ENCODE measurements around the gene INSIG2. TPM values are rescaled to one million over a fixed set of nuclear protein-coding genes. Genes with fewer than 3 reads are reported as not detected.

The INSIG2 gene
- total and polyA plus RNA-seq, 2 of the 4 experiments (the other 2 are of a cell fraction) = 9.1 to 11.7 TPM

GRCh38 chr2:118128826-118129225, 40.6 kb downstream of the INSIG2 start:
- intact Hi-C loops (cut with micrococcal nuclease) = no loop called here
- Histone ChIP-seq H4K5ac (ENCODE audit: low read depth, low read length) (no peak overlapping the region), H4K91ac (ENCODE audit: insufficient read depth, low read depth, low read length) (no peak overlapping the region), H3K14ac (replicated peaks; ENCODE audit: low read depth, low read length) (no peak overlapping the region), H3K9me3 (ENCODE audit: control insufficient read depth, insufficient read depth, low read length) (no peaks in the 10 kb centered on the region), H2BK15ac (ENCODE audit: low read depth, low read length) (no peak overlapping the region), H3K9me1 (ENCODE audit: insufficient read depth, low read length) (no peaks in the 10 kb centered on the region), H4K8ac (ENCODE audit: low read depth in 2 of 2, low read length in 2 of 2) (no peak overlapping the region), H3K4me1 (ENCODE audit: control insufficient read depth, insufficient read depth, low read length) (no peaks in the 10 kb centered on the region), H3K4me2 (ENCODE audit: low read depth, low read length) (no peak overlapping the region), H2BK5ac (ENCODE audit: low read depth, low read length, poor library complexity, severe bottlenecking) (no peak overlapping the region), H2BK120ac (ENCODE audit: low read depth, low read length) (no peak overlapping the region), H3K9ac (ENCODE audit: low read depth, low read length) (no peak overlapping the region), H2BK20ac (ENCODE audit: low read depth, low read length) (no peak overlapping the region), H3K79me1 (ENCODE audit: low read depth in 1 of 2, low read length in 2 of 2) (no peaks in the 10 kb centered on the region), H3K27me3 (ENCODE audit: control insufficient read depth, insufficient read depth, low read length) (peaks cover 2% of the 10 kb centered on the region; the same call in 1 of the 2 replicates), H3K4ac (ENCODE audit: low read depth, low read length) (no peak overlapping the region), H2AK9ac (replicated peaks; ENCODE audit: low read depth, low read length, poor library complexity) (no peak overlapping the region), H2AFZ (replicated peaks; ENCODE audit: low read length, poor library complexity) (no peak overlapping the region), H3K23ac (ENCODE audit: low read depth, low read length) (no peak overlapping the region), H3K4me3 (ENCODE audit: insufficient read depth, low read depth, low read length) (no peak overlapping the region), H3K56ac (ENCODE audit: extremely low read depth, insufficient read depth, low read length) (no peak overlapping the region), H2AK5ac (ENCODE audit: low read depth, low read length) (no peak overlapping the region), H3K27ac (ENCODE audit: insufficient read depth, low read length) (no peak overlapping the region), H4K20me1 (ENCODE audit: insufficient read depth, low read length) (no peaks in the 10 kb centered on the region), H3K18ac (ENCODE audit: low read depth, low read length) (no peak overlapping the region), H3K36me3 (ENCODE audit: control insufficient read depth, insufficient read depth, low read length) (no peaks in the 10 kb centered on the region)
- DNase-seq = no peak
- CTCF ChIA-PET = no interaction called here
- dilution Hi-C loops (cut with HindIII; ENCODE audit: low sequenced_read_pairs, unreplicated experiment) = no loop called here
- in situ Hi-C loops (cut with MboI; ENCODE audit: low sequenced_read_pairs) = no loop called here
- 45% methylated on average over 3 of the region's 3 CpGs; no CpG with 5 or more reads in 1 of the 2 experiments for WGBS, 2 experiments (ENCODE audit: extremely low coverage in 2 of 2, insufficient read length in 1 of 2)
- POLR2A ChIA-PET (ENCODE audit: unreplicated experiment) = no interaction called here
- no TSS peak for BruUV-seq (replicated peaks)
- no peak for ATAC-seq (ENCODE audit: low read depth)
- TF ChIP-seq RAD21 (IDR thresholded peaks at IDR 0.05; ENCODE audit: low read length) (no peak), SMC3 (IDR thresholded peaks at IDR 0.05; ENCODE audit: low read depth, low read length) (no peak), POLR2A (IDR thresholded peaks at IDR 0.05; ENCODE audit: low read depth, low read length) (no peak), ELK1 (IDR thresholded peaks at IDR 0.05; ENCODE audit: borderline replicate concordance, low read depth, low read length) (no peak), MAFK (IDR thresholded peaks at IDR 0.05; ENCODE audit: low read depth, low read length) (no peak), FOS (IDR thresholded peaks at IDR 0.05; ENCODE audit: low read depth, low read length) (no peak), MAZ (IDR thresholded peaks at IDR 0.05; ENCODE audit: borderline replicate concordance, low read depth, low read length) (no peak), NFE2L2 (IDR thresholded peaks at IDR 0.05; ENCODE audit: low read depth, low read length) (no peak), RCOR1 (IDR thresholded peaks at IDR 0.05; ENCODE audit: insufficient replicate concordance, low read length) (no peak), BHLHE40 (IDR thresholded peaks at IDR 0.05; ENCODE audit: low read depth, low read length) (no peak), MXI1 (IDR thresholded peaks at IDR 0.05; ENCODE audit: borderline replicate concordance, low read depth, low read length) (no peak), RFX5 (IDR thresholded peaks at IDR 0.05; ENCODE audit: low read depth, low read length) (no peak), CEBPB (IDR thresholded peaks at IDR 0.05; ENCODE audit: low read depth, low read length) (no peak), CHD1 (IDR thresholded peaks at IDR 0.05; ENCODE audit: low read depth, low read length) (no peak)
- TF ChIP-seq, protein P1, sequence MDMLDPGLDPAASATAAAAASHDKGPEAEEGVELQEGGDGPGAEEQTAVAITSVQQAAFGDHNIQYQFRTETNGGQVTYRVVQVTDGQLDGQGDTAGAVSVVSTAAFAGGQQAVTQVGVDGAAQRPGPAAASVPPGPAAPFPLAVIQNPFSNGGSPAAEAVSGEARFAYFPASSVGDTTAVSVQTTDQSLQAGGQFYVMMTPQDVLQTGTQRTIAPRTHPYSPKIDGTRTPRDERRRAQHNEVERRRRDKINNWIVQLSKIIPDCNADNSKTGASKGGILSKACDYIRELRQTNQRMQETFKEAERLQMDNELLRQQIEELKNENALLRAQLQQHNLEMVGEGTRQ (IDR thresholded peaks at IDR 0.05; ENCODE audit: low read depth, low read length) = no peak
- TF ChIP-seq, protein P2, sequence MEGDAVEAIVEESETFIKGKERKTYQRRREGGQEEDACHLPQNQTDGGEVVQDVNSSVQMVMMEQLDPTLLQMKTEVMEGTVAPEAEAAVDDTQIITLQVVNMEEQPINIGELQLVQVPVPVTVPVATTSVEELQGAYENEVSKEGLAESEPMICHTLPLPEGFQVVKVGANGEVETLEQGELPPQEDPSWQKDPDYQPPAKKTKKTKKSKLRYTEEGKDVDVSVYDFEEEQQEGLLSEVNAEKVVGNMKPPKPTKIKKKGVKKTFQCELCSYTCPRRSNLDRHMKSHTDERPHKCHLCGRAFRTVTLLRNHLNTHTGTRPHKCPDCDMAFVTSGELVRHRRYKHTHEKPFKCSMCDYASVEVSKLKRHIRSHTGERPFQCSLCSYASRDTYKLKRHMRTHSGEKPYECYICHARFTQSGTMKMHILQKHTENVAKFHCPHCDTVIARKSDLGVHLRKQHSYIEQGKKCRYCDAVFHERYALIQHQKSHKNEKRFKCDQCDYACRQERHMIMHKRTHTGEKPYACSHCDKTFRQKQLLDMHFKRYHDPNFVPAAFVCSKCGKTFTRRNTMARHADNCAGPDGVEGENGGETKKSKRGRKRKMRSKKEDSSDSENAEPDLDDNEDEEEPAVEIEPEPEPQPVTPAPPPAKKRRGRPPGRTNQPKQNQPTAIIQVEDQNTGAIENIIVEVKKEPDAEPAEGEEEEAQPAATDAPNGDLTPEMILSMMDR (conservative IDR thresholded peaks at IDR 0.05; ENCODE audit: low read depth, low read length) = no peak
